Osteoblast (primary cell): ENCODE data around the gene SMIM5. TPM values are rescaled to one million over a fixed set of nuclear protein-coding genes. Genes with fewer than 3 reads are reported as not detected.
A peak's percentile ranks its signal among the peaks of the same experiment; 100 is the strongest.

Experiments
- DNase-seq: peaks from one replicate; pipeline ENCODE4 v3.0.0; 2011; ENCODE audit warnings: low spot score, mixed read lengths; ENCODE audit not compliant: insufficient read length; ENCODE audit errors: missing footprints
- H2AFZ ChIP-seq: 2 replicates; pipeline ENCODE4 v1.6.0; 2011; ENCODE audit warnings: mild to moderate bottlenecking, low read length
- H3K27ac ChIP-seq: 2 replicates; pipeline ENCODE4 v1.5.1; 2011; ENCODE audit warnings: mild to moderate bottlenecking, low read depth, low read length, moderate library complexity
- H3K27me3 ChIP-seq: 2 replicates; pipeline ENCODE4 v1.6.0; 2012; ENCODE audit warnings: mild to moderate bottlenecking, control low read depth, inconsistent platforms, low read length, moderate library complexity; ENCODE audit not compliant: insufficient read depth
- H3K36me3 ChIP-seq: 2 replicates; pipeline ENCODE4 v1.5.1; 2011; ENCODE audit warnings: mild to moderate bottlenecking, low read length, control low read depth, moderate library complexity; ENCODE audit not compliant: insufficient read depth
- H3K4me1 ChIP-seq: 2 replicates; pipeline ENCODE4 v1.5.1; 2011; ENCODE audit warnings: mild to moderate bottlenecking, low read length, control low read depth, moderate library complexity; ENCODE audit not compliant: insufficient read depth
- H3K4me2 ChIP-seq: 2 replicates; pipeline ENCODE4 v1.6.0; 2011; ENCODE audit warnings: mild to moderate bottlenecking, low read length; ENCODE audit not compliant: insufficient read depth
- H3K4me3 ChIP-seq: fragments of 200-600 bp; sonication (generic); 3 replicates; pipeline ENCODE4 v1.5.1; 2012; ENCODE audit warnings: mild to moderate bottlenecking, low read length, inconsistent platforms; ENCODE audit not compliant: insufficient read depth
- H3K79me2 ChIP-seq: 2 replicates; pipeline ENCODE4 v1.6.0; 2012; ENCODE audit warnings: mild to moderate bottlenecking, low read length, control low read depth, inconsistent platforms; ENCODE audit not compliant: insufficient read depth
- H3K9me3 ChIP-seq: 2 replicates; pipeline ENCODE4 v1.5.1; 2011; ENCODE audit warnings: low read depth, low read length, control low read depth
- H4K20me1 ChIP-seq: 2 replicates; pipeline ENCODE4 v1.6.0; 2012; ENCODE audit warnings: mild to moderate bottlenecking, low read length, control low read depth; ENCODE audit not compliant: insufficient read depth
- total RNA-seq: library from RNA; depleted of rRNA; stranded (reverse); fragments of >200 nt; gene quantifications from 2 replicates; pipeline ENCODE4 v1.2.3, GENCODE V29; 2012
- TF ChIP-seq, protein P1 (sequence below): IDR thresholded peaks from 2 replicates; pipeline ENCODE4 v1.5.1; 2011; ENCODE audit warnings: mild to moderate bottlenecking, low read depth, low read length, moderate library complexity; ENCODE audit errors: extremely low read depth

The SMIM5 gene
- total RNA-seq, 1 donor: not detected

DNA sequence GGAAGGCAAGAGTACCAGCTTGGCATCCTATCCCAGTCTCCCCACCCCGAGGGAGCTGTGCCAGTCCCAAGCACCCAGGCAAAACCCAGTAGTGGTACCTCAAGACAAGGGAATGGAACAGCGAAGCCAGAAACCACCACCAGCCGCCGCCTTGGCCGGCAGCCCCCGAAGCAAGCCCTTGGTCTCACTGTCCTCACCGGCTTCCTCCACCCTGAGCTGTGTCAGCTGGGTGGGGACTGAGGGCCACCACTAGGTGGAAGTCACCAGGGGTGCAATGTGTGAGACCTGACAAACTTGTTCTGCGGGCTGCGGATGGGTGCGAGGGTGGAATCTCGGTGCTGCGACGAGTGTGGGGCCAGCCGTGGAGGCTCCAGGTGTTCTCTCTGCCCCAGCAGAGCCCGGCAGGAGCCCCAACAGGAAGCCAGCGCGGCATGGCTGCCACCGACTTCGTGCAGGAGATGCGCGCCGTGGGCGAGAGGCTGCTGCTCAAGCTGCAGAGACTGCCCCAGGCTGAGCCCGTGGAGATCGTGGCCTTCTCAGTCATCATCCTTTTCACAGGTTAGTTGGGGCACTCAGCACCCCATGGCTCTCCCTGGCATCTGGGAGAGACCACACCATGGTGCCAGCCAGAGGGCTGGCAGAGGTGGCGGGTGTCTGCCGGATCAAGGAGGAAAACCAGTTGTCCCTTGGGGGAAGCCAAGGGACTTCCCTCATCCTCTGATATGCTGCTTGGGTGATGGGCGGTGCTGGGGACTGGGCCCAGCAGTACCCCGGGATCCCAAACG, 6.7 kb downstream of the SMIM5 start:
- no peak overlapping the region for H3K4me3 ChIP-seq
- no peak overlapping the region for H3K27ac ChIP-seq
- no peaks in the 10 kb centered on the region for H3K4me1 ChIP-seq
- H3K79me2 ChIP-seq: no peaks in the 10 kb centered on the region
- no peaks in the 10 kb centered on the region for H3K9me3 ChIP-seq
- H2AFZ ChIP-seq: no peak overlapping the region
- DNase-seq: peak; percentile 79
- no peaks in the 10 kb centered on the region for H3K36me3 ChIP-seq
- TF ChIP-seq, protein P1, sequence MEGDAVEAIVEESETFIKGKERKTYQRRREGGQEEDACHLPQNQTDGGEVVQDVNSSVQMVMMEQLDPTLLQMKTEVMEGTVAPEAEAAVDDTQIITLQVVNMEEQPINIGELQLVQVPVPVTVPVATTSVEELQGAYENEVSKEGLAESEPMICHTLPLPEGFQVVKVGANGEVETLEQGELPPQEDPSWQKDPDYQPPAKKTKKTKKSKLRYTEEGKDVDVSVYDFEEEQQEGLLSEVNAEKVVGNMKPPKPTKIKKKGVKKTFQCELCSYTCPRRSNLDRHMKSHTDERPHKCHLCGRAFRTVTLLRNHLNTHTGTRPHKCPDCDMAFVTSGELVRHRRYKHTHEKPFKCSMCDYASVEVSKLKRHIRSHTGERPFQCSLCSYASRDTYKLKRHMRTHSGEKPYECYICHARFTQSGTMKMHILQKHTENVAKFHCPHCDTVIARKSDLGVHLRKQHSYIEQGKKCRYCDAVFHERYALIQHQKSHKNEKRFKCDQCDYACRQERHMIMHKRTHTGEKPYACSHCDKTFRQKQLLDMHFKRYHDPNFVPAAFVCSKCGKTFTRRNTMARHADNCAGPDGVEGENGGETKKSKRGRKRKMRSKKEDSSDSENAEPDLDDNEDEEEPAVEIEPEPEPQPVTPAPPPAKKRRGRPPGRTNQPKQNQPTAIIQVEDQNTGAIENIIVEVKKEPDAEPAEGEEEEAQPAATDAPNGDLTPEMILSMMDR: no peak
- no peak overlapping the region for H3K4me2 ChIP-seq
- H4K20me1 ChIP-seq: peaks cover 3% of the 10 kb centered on the region
- H3K27me3 ChIP-seq: no peaks in the 10 kb centered on the region

DNA sequence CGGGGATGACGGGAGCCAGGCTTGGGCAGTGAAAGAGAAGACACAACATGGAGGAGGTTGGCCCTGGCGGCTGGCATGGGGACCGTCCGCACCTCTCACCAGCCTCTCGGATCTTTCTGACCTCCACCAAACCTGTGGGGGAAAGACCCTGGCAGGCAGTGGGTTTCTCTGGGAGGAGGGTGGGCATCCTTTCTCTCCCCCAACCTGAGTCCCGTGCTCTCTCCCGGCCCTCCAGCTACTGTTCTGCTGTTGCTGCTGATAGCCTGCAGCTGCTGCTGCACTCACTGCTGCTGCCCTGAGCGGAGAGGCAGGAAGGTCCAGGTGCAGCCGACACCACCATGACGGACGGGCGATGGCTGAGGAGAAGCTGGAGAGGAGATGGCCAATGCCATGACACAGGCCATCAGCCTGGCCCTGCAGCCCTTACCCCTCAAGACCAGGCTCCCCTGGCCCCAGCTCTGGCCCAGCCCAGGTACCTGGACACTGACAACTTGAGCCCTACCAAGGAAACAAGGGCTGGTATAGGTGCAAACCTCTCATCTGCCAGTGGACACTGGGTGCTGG, 7.4 kb downstream of the SMIM5 start:
- Histone ChIP-seq H3K4me2 (no peak overlapping the region), H3K4me3 (no peak overlapping the region), H3K79me2 (no peaks in the 10 kb centered on the region), H3K27ac (no peak overlapping the region), H3K36me3 (no peaks in the 10 kb centered on the region), H3K9me3 (no peaks in the 10 kb centered on the region), H2AFZ (no peak overlapping the region), H3K4me1 (no peaks in the 10 kb centered on the region), H4K20me1 (no peaks in the 10 kb centered on the region), H3K27me3 (no peaks in the 10 kb centered on the region)
- TF ChIP-seq, protein P1: no peak
- DNase-seq: peak; percentile 50

DNA sequence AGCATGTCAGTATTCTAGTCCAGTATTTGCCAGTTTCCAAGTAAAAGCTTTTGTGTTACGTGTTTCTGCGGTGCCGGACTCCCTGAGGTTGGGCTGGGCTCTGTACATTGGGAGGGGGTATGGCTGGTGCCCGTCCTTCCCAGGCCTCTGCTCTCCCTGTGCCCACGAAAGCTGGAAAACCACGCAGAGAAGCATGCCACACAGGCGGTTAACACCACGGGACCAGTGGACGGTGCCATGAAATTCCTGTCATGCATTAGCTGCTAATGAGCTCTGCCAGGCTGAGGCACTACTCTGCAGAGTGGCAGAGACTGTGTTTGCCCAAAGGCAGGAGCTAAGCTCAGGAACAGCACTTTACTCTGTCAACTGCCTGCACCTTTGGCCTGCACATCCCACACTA, 8.1 kb downstream of the SMIM5 start:
- no peaks in the 10 kb centered on the region for H4K20me1 ChIP-seq
- TF ChIP-seq, protein P1: no peak
- no peaks in the 10 kb centered on the region for H3K4me1 ChIP-seq
- H3K27ac ChIP-seq: no peak overlapping the region
- no peaks in the 10 kb centered on the region for H3K27me3 ChIP-seq
- no peaks in the 10 kb centered on the region for H3K9me3 ChIP-seq
- peak; percentile 74 for DNase-seq
- H2AFZ ChIP-seq: no peak overlapping the region
- H3K4me2 ChIP-seq: no peak overlapping the region
- no peak overlapping the region for H3K4me3 ChIP-seq
- H3K79me2 ChIP-seq: no peaks in the 10 kb centered on the region
- no peaks in the 10 kb centered on the region for H3K36me3 ChIP-seq

DNA sequence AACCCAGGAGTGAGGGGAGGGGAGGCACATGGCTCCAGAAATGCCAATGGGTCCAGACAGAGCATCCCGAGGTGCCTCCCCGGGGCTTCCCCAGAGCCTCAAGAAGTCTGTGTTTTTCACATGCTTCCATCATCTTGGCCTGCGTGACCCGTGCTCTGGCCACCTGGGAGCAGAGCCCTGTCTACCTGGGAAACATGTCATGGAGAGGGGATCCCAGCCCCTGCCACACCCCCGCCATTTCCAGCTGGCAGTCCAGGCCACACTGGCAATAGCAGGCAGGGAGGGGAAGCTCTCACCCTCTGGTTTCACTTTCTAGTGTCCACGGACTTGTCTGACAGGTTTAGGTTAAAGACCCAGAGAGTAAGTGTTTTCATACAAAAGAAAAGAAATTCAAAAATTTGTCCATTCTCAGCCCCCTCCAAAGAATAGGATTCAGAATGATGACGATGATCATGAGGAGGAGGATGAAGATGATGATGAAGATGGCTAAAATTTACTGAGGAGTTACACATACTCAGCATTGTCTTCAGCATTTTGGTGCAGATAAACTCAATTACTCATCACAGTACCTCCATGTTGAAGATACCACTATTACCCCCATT, 9.0 kb downstream of the SMIM5 start:
- no peak overlapping the region for H2AFZ ChIP-seq
- H3K27ac ChIP-seq: no peak overlapping the region
- H3K79me2 ChIP-seq: no peaks in the 10 kb centered on the region
- no peaks in the 10 kb centered on the region for H3K4me1 ChIP-seq
- H3K4me2 ChIP-seq: no peak overlapping the region
- H3K27me3 ChIP-seq: no peaks in the 10 kb centered on the region
- no peaks in the 10 kb centered on the region for H3K36me3 ChIP-seq
- H3K4me3 ChIP-seq: no peak overlapping the region
- TF ChIP-seq, protein P1: no peak
- no peaks in the 10 kb centered on the region for H4K20me1 ChIP-seq
- H3K9me3 ChIP-seq: no peaks in the 10 kb centered on the region
- DNase-seq: peak; percentile 52
